NT2/D1 (cell line): Measurements from ENCODE around the gene ADGRD1.

Experiments used
- SUZ12 ChIP-seq: IDR thresholded peaks from 2 replicates; pipeline ENCODE4 v1.6.1; 2011; ENCODE audit not compliant: insufficient read length, insufficient read depth; ENCODE audit errors: extremely low read depth
- YY1 ChIP-seq: IDR thresholded peaks from 2 replicates; pipeline ENCODE4 v1.6.1; 2011; ENCODE audit not compliant: insufficient read length, insufficient read depth
- ZNF274 ChIP-seq: IDR thresholded peaks from 2 replicates; pipeline ENCODE4 v1.6.1; 2011; ENCODE audit warnings: mild to moderate bottlenecking, low read depth, low read length

DNA sequence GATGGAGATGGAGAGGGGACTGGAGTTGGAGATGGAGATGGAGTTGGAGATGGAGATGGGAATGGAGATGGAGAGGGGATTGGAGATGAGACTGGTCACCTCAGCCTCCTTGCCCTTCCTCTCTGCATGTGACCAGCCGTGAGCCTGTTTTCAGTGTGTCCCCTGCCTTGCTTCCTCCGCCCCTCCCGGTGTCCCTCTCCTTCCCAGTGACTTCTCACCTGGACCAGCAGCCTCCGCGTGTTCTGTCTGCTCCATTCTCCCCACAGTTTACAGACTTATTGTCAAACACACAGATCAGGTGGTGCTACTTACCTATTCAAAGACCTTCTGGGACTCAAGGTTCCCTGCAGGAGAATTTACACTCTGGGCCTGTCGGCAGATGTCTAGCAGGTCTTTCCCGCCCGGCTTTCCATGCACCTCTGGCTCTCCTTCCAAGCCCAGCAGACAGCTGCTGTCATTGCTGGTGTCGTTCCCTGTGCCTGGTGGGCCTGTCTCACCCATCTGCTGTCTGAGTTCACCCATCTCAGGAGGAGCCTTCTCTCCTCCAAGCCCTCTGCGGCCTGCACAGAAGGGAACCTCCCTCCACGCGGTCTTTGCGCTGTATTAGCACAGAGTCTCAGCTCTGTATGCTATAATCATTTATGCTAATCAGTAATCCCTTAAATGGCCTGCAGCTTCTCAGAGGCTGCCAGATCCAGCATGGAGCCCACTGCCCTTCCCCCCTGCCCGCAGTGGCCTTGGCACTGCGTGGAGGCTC lies 62.1 kb downstream of the ADGRD1 start:
- TF ChIP-seq SUZ12, result no peak
- TF ChIP-seq ZNF274, result no peak
- TF ChIP-seq YY1, result no peak
